GM19023 (cell line): ENCODE data around the gene CAMSAP2.

Experiments
- ATAC-seq: cut with Tn5 transposase; IDR thresholded peaks from one replicate; pipeline ENCODE4 v1.9.1; 2021; ENCODE audit warnings: mild to moderate bottlenecking, moderate library complexity; ENCODE audit not compliant: unreplicated experiment

CAMSAP2 gene

DNA sequence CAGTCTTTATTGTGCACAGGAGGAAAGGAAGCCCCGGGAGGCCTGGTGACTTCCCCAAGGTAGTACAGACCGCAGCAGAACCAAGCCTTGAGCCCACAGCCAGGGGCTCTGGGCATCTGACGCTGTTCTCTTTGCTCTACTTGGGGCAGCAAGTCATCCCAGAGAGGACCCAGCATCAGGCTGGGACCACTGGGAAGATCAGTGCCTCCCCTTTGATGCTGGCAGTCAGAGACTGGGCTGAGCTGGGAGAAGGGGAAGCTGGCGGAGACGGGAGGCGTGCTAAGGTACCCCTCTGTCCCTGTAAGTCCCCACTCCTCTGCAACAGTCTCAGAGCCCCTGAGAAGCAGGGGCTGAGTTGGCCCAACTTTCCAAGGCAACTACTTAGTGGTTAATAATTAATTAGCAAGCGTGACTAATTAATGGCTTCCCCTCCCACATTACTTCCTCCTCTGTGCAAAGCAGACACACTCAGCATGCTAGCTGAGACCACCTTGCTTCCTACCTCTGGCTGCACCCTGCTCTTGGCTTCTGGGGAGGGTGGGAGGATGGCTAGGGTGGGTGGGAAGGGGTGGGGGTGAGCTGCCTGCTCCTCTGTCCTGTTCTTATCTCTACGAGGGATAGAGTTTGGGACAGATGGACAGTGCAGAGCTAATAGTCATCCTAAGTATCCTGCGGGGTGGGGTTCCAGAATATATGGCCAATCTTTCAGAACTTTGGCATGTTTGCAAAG, 157.3 kb downstream of the CAMSAP2 start:
- ATAC-seq, result peak; percentile 56

DNA sequence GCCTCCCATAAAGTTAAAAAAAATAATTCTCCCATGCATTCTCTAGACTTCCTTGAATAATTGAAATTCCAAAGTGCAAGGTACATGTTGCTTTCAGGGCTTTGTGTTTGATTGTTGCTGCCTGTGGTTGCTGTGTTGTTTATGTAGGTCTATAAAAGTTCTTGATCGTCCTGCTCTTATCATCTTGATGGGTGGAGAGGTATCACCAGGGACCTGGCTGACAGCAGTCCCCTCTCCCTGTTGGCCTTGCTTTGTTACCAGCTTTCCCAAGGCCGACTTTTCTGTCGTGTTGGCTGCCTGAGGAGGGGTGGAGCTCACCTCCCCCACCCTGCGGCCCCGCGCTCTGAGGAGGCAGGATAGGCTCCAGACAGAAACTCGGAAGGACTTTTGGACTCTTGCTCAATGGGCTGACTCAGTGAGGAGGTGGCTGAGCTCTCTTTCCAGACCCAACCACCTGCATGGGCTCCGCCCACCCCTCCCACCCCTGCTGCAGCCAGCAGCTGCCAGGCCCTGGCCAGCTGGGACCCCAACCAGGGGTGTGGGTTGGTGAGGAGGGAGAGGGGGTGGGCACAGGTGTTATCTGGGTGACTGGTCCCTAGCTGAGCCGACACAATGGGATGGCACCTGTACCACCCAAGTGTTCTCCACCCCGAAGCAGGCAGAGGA, 158.0 kb downstream of the CAMSAP2 start:
- no peak for ATAC-seq

- ATAC-seq, result no peak
These were observed 158.6 kb downstream of the CAMSAP2 start for GRCh38 chr1:200897259-200897658.

DNA sequence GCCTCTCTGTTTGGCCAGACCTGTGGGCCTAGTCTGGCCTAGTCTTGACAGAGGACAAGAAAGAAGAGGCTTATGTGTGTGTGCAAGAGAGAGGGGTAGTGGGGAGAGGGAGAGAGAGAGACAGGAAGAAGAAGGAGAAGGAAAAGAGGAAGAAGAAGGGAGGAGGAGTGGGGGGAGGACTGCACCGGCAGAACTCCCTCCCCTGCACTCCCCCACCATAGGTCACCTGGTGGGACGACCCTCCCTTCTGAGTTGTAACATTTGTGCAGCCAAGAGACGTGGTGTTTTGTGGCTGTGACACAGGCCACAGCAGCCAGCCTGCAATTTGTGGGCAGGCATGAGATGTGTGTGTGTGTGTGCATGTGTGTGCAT, 160.3 kb downstream of the CAMSAP2 start:
- ATAC-seq, result no peak

GRCh38 chr1:200899451-200899915, 160.8 kb downstream of the CAMSAP2 start:
- ATAC-seq, result no peak

DNA sequence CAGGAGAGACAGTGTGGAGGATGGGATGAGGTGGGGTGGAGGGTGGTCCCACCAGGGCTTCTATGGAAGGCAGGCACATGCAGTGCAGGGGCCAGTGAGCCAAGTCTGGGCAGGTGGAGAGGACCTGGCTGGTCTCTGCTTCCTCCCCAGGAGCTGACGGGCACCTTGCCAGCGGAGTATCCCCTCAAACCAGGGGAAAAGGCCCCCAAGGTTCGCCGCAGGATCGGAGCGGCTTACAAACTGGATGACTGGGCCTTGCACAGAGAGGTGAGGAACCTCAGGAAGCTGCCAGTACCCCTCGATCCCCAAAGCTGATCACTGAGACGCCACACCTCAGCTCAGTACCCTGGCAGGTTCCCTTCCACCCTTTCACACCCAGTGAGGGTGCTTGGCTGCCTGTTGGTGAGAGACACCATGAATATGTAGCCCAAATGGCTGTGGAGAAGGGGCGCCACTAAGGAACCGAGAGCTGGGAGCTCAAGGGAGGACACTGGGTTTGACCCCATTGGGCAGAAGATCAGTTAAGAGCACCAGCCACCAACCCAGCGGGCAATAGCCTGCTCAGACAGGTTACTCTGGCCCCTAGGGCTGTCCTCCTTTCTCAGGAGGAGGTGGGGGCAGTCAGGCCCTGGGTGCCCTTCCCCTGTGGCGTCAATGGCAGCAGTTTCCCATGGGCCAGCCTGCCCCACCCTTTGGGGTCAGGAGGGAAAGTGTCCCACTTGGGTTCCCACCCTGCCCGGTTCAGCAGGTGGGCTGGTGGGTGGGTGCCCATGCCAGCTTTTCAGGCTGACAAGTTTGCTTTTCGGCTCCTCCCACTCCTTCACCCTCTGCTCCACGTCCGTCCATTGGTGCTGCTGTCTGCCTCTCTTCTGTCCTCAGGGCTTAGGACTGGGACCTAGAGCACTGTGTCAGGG, 161.5 kb downstream of the CAMSAP2 start:
- ATAC-seq, result no peak

- no peak for ATAC-seq
These were observed 162.2 kb downstream of the CAMSAP2 start for GRCh38 chr1:200900877-200901276.

DNA sequence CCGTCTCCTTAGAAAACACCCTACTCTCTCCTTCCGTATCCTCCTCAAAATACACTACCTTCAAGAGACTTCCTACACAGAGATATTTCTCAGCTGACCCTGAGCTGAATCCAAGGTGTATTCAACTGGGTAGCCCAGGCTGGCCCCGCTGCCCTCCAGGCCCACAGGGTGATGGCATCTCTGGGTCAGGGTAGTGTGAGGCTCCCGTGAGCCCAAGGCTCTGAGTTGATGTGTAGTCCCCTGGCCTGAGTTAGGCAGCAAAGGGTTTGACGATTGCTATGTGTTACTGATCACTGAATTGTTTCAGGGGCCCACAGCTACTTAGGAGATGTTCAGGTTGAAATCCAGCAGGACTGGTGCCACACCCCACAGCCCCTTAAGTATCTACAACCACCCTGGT, 162.7 kb downstream of the CAMSAP2 start:
- no peak for ATAC-seq

DNA sequence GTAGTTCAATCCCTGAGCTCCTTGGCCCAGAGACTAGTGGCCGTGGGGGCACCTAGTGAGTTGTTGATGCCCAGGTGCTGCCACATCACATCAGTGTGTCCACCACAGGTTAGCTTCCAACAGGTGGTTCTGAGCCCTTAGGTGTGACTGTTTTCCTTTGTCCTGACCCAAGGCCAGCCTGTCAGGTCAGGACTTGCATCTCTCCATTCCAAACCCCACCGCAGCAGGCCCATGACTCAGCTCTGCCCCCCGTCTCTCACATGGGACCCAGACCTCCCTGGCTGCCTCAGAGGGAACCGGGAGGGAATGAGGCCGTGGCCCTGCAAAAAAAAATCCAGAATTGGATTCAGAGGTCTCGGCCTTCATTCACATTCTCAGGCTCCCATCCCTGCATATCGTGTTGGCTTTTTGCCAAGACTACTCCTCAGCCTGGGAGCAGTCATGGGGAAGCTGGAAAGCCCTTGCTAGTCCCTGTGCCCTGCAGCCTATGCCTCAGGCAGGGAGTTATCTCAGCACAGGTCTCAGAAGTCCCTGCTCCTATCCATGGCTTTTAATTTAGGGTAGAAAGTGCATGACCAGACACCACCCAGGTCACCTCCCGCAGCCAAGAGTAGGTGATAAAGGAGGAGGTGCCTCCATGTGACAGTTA, 163.2 kb downstream of the CAMSAP2 start:
- no peak for ATAC-seq

DNA sequence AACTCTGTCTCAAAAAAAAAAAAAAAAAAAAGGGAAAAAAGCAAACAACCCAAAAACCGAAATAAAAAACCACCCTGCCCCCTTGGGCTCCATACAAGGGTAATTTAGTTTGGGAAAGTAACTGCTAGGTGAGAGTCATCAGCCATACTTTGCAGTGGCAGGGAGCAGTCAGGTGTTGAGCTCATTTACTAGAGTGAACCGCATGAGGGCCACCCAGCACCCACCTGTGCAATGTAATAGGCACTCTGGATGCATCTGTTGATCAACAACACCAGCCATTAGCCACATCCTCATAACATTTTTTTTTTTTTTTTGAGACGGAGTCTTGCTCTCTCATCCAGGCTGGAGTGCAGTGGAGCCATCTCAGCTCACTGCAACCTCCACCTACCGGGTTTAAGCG, 165.1 kb downstream of the CAMSAP2 start:
- ATAC-seq, result no peak

DNA sequence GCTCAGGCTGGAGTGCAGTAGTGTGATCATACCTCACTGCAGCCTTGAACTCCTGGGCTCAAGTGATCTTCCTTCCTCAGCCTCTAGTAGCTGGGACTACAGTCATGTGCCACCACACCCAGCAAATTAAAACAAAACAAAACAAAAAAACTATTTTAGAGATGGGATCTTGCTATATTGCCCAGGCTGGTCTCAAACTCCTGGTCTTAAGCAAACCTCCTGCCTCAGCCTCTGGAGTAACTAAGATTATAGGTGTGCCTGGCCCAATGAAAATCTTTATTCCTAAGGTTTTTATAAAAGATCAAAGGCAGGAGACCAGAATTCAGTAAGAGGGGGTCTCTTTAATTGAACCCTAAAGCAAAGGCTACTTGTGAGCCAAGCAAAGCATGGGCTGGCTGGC, 166.1 kb downstream of the CAMSAP2 start:
- ATAC-seq, result no peak

- ATAC-seq, result peak; percentile 34
These were observed 166.8 kb downstream of the CAMSAP2 start for GRCh38 chr1:200905411-200906052.

DNA sequence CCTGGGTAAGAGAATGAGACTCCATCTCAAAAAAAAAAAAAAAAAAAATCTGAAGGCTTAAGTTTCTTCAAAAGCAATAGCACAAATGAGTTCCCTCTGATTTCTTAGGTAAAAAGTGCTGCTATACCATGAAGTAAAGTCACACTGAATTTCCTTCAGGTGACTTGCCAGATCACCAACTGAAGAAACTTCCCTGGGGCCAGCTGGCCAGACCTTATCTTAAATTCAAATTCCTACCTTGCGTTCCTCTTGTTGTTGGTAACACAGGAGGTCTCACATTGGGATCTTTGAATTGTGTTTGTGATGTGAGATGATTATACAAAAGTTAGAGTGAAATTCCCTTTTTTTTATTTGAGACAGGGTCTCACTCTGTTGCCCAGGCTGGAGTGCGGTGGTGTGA, 167.8 kb downstream of the CAMSAP2 start:
- no peak for ATAC-seq

GRCh38 chr1:200907611-200908097, 169.0 kb downstream of the CAMSAP2 start:
- peak; percentile 70 for ATAC-seq

GRCh38 chr1:200908191-200908868, 169.6 kb downstream of the CAMSAP2 start:
- no peak for ATAC-seq

DNA sequence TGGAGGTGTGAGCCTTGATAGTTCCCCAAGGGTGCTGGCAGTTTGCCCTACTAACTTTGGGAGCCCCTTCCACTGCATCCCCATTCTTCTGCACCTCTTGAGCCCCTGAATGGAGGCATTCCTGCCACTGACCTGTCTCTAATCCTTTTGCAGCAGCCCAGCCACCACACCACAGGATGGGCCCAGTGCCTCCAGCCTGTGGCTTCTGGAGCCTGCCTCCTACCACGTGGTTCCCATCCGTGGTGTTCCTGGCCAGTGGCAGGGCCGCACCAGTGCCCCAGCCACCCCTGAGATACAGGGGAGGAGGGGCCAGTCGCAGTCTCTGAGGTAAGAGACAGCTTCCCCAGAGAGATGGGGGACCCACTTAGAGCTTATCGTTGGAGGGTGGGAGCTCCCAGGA, 170.4 kb downstream of the CAMSAP2 start:
- ATAC-seq, result no peak

DNA sequence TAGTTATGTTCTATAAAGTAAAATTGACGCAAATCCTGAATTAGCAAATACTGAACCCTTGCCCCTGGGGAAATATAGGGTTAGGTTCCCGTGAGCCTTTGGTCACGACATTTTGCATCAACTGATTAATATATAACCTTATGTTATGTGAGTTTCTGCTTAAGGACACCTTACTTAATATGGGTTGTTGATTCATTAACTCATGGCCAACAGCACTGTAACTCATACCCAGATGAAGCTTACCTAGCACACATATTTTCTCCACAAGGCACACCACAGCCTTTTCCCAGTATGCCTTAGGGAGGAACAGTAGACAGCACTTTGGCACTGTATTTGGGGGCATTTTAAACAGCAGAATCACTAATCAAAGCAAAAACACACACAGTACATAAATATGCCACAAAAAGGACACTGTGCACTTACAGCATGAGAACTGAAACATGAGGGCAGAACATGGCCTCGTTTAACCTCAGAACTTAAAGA, 171.1 kb downstream of the CAMSAP2 start:
- ATAC-seq, result peak; percentile 27
